Epithelial cell of esophagus (primary cell): ENCODE data around the gene YWHAG.
A peak's percentile ranks its signal among the peaks of the same experiment; 100 is the strongest.

Source experiments
- DNase-seq: peaks from one replicate; pipeline ENCODE4 v3.0.0; 2010; ENCODE audit warnings: low read depth
- H3K4me3 ChIP-seq: 2 replicates; pipeline ENCODE4 v1.5.1; 2011; ENCODE audit warnings: mild to moderate bottlenecking, low read length, control low read depth
- TF ChIP-seq, protein P1 (sequence below): IDR thresholded peaks from 2 replicates; pipeline ENCODE4 v1.5.1; 2011; ENCODE audit warnings: low read depth, mild to moderate bottlenecking, low read length, control low read depth, inconsistent platforms; ENCODE audit not compliant: insufficient read depth; ENCODE audit errors: missing control alignments

The YWHAG gene

DNA sequence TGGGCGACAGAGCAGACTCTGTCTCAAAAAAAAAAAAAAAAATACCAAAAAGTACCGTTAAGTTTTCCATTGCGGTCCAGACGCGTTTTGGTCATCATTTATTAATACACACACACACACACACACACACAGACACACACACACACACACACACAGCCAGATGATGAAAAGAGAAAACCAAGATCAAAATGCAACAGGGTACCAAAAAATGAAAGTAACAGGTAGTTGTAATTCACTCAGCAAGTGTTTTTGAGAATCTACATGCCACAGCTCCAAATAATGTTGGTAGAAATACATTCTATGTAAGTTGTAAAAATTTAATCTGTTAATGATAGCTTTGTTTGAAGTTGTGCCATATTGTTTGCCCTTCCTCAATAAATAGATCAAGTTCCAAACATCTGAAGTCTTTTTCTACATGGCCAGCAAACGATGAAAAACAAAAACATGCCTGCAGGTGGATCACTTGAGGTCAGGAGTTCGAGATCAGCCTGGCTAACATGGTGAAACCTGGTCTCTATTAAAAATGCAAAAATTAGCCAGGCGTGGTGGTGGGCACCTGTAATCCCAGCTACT lies 9.4 kb downstream of the YWHAG start:
- DNase-seq, result no peak
- TF ChIP-seq, protein P1, sequence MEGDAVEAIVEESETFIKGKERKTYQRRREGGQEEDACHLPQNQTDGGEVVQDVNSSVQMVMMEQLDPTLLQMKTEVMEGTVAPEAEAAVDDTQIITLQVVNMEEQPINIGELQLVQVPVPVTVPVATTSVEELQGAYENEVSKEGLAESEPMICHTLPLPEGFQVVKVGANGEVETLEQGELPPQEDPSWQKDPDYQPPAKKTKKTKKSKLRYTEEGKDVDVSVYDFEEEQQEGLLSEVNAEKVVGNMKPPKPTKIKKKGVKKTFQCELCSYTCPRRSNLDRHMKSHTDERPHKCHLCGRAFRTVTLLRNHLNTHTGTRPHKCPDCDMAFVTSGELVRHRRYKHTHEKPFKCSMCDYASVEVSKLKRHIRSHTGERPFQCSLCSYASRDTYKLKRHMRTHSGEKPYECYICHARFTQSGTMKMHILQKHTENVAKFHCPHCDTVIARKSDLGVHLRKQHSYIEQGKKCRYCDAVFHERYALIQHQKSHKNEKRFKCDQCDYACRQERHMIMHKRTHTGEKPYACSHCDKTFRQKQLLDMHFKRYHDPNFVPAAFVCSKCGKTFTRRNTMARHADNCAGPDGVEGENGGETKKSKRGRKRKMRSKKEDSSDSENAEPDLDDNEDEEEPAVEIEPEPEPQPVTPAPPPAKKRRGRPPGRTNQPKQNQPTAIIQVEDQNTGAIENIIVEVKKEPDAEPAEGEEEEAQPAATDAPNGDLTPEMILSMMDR, result no peak
- no peak overlapping the region for H3K4me3 ChIP-seq

GRCh38 chr7:76347710-76348109 lies 11.1 kb downstream of the YWHAG start:
- TF ChIP-seq, protein P1, result no peak
- no peak overlapping the region for H3K4me3 ChIP-seq
- DNase-seq, result no peak

DNA sequence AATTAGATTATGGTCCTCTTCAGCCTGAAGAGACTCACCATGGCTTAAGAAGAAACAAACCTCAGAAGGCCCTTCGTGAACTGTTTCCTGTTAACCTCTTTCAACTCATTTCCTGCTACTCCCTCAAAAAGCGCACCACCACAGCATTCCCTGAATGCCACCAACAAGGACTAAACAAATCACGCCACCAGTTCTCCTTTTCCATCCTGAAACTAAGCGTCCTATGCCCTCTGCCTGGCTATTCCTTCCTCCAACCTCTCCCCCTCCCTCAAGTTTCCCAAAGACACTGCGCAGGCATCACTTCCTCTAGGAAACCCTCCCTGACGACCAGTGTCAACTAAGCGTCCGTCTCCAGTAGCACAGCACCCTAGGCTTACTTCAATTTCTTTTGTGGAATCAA lies 12.0 kb downstream of the YWHAG start:
- DNase-seq, result no peak
- TF ChIP-seq, protein P1, result no peak
- no peak overlapping the region for H3K4me3 ChIP-seq

- H3K4me3 ChIP-seq, result no peak overlapping the region
- TF ChIP-seq, protein P1, result no peak
- no peak for DNase-seq
Observed at GRCh38 chr7:76346097-76346496, 12.7 kb downstream of the YWHAG start.

DNA sequence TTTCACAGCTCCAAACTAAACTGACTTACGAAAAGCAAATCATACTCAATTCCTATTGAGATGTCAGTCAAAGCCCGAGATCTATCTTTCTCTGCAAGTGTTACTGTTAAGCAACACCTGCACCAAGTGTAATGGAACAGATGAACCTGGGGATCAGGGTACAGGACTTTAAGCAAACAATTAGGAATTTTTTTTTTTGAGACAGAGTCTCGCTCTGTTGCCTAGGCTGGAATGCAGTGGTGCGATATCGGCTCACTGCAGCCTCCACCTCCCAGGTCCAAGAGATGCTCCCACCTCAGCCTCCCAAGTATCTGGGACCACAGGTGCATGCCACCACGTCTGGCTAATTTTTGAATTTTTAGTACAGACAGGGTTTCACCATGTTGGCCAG lies 14.9 kb downstream of the YWHAG start:
- DNase-seq, result no peak
- no peak overlapping the region for H3K4me3 ChIP-seq
- TF ChIP-seq, protein P1, result no peak

DNA sequence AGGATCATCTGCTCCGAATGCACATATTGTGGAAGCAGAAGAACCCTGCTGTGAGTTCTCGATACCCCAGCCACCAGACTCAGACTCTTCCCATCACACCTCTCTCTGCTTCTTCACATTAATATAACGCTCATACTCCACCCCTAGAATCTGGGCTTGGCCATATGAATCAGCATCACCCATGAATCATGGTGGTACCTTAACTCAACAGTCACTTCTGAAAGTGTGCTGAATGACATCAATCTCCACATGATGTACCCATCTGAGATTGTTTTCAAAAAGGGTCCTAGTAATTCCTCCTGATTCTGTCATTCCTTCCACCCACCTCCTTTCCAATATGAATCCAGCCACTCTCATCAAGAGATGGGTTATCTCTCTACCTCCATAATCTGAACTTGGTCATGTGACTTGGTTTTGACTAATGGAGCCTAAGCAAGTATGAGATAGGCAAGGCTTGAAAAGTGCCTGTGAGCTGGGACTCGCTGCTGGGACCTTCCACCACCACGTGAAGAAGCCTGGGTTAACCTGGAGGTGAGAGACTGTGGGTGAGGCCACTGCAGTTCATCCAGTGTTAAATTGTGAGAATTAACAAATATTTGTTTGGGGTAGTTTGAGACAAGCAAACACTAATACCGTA lies 15.4 kb downstream of the YWHAG start:
- TF ChIP-seq, protein P1, result no peak

DNA sequence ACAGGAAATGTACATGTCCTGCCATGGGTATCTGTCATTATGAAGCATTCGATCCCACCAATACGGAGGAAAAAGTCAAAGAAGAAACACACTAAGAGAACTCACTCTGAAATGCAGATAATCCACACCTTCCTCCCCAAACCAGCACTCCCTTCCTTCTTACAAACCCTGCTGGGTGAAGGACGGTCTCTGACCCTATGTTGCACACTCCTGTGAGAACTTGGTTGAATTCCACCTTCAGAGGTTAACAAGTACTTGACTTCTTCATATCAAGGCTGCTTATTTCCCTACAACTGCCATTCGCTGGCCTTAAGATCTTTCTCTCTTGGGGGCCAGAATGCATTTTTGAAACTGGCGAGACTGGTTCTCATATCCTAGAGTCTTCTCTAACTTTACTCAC lies 16.6 kb downstream of the YWHAG start:
- no peak overlapping the region for H3K4me3 ChIP-seq
- TF ChIP-seq, protein P1, result no peak

More for the DNA sequence above, 15.4 kb downstream of the YWHAG start:
- no peak overlapping the region for H3K4me3 ChIP-seq
- peak; percentile 74 for DNase-seq

More for the DNA sequence above, 16.6 kb downstream of the YWHAG start:
- DNase-seq, result no peak
